HCT116 (cell line): ENCODE measurements around the gene PANX3. TPM values are rescaled to one million over a fixed set of nuclear protein-coding genes. Genes with fewer than 3 reads are reported as not detected.

Source experiments
- ATAC-seq: fragments of 200-7000 bp; cut with Tn5 transposase; 2 replicates; pipeline ENCODE4 v1.9.1; 2020; ENCODE audit warnings: mild to moderate bottlenecking, moderate library complexity
- BruUV-seq: library from RNA; stranded (reverse); fragments of 400-500 nt; replicated peaks from 2 replicates; lab custom pipeline; 2021; lab: Mats Ljungman, UMichigan
- CTCF ChIA-PET: fragments of 300-600 bp; sonication (Branson Sonifier 250); formaldehyde crosslinking; loops from one replicate; lab custom pipeline; 2021; ENCODE audit warnings: antibody characterized with exemption; lab: Charles Lee
- POLR2A ChIA-PET: fragments of 300-600, 350-600 bp; sonication (Branson Sonifier 250); formaldehyde crosslinking; loops from one replicate; lab custom pipeline; 2021; ENCODE audit warnings: antibody characterized with exemption; lab: Charles Lee
- RAD21 ChIA-PET, 2 experiments: fragments of 300-600 bp; sonication (Branson Sonifier 250); formaldehyde crosslinking; loops; one replicate each; lab custom pipeline; 2023; ENCODE audit warnings: low total read pairs in 2 of 2; ENCODE audit not compliant: uncharacterized antibody in 2 of 2, unreplicated experiment in 2 of 2, low non-redundant PET in 1 of 2; lab: Charles Lee
- DNase-seq: peaks from one replicate; pipeline ENCODE4 v3.0.0-alpha.2; 2010; ENCODE audit warnings: low read depth, low spot score
- H2AFZ ChIP-seq: fragments of 200-600 bp; shearing (Covaris generic), sonication (generic); 2 replicates; pipeline ENCODE4 v1.6.1; 2017; ENCODE audit warnings: low read depth, mixed run types, mixed read lengths, antibody characterized with exemption, low read length; ENCODE audit not compliant: poor library complexity, severe bottlenecking
- H3K27ac ChIP-seq: 2 replicates; pipeline ENCODE4 v1.5.1; 2012; ENCODE audit warnings: low read depth, low read length
- H3K27me3 ChIP-seq: fragments of 200-600 bp; sonication (generic); 2 replicates; pipeline ENCODE4 v1.6.1; 2016; ENCODE audit warnings: mixed run types, low read length, mixed read lengths; ENCODE audit not compliant: insufficient read depth
- H3K36me3 ChIP-seq, 2 experiments: fragments of 200-500 bp in 1 of 2; fragments of 200-600 bp in 1 of 2; sonication (Bioruptor generic) in 1 of 2; sonication (generic) in 1 of 2; 2 replicates each; pipeline versions ENCODE4 v1.5.1 to v1.6.1; 2014 to 2016; ENCODE audit warnings: low read length in 2 of 2, inconsistent platforms in 1 of 2, mixed read lengths in 1 of 2, mixed run types in 1 of 2; ENCODE audit not compliant: insufficient read depth in 2 of 2, control insufficient read depth in 1 of 2
- H3K4me1 ChIP-seq, 2 experiments: fragments of 200-600 bp in 1 of 2; sonication (generic) in 1 of 2; 2 replicates each; pipeline versions ENCODE4 v1.5.1 to v1.6.1; 2012 to 2017; ENCODE audit warnings: low read length in 2 of 2, inconsistent platforms in 1 of 2, mild to moderate bottlenecking in 1 of 2, mixed read lengths in 1 of 2, mixed run types in 1 of 2, moderate library complexity in 1 of 2; ENCODE audit not compliant: insufficient read depth in 2 of 2, control insufficient read depth in 1 of 2
- H3K4me2 ChIP-seq: fragments of 200-600 bp; sonication (generic); 2 replicates; pipeline ENCODE4 v1.6.1; 2017; ENCODE audit warnings: mixed run types, low read length, mixed read lengths
- H3K4me3 ChIP-seq, 2 experiments: fragments of 200-600 bp in 1 of 2; sonication (generic) in 1 of 2; replicated peaks in 1 of 2; 2 replicates each; pipeline ENCODE4 v1.5.1; 2011 to 2016; ENCODE audit warnings: low read length in 2 of 2, control low read depth in 1 of 2, low read depth in 1 of 2, mild to moderate bottlenecking in 1 of 2, mixed read lengths in 1 of 2, mixed run types in 1 of 2
- H3K79me2 ChIP-seq: fragments of 200-600 bp; sonication (generic); 2 replicates; pipeline ENCODE4 v1.6.1; 2017; ENCODE audit warnings: mild to moderate bottlenecking, mixed run types, low read length, moderate library complexity, mixed read lengths; ENCODE audit not compliant: insufficient read depth
- H3K9ac ChIP-seq: fragments of 200-600 bp; sonication (generic); 2 replicates; pipeline ENCODE4 v1.6.1; 2016; ENCODE audit warnings: low read length, mixed read lengths
- H3K9me2 ChIP-seq: fragments of 200-600 bp; sonication (generic), shearing (Covaris generic); 2 replicates; pipeline ENCODE4 v1.6.1; 2017; ENCODE audit warnings: mixed run types, mild to moderate bottlenecking, moderate library complexity; ENCODE audit not compliant: insufficient read depth
- H3K9me3 ChIP-seq, 2 experiments: fragments of 200-500 bp in 1 of 2; fragments of 200-600 bp in 1 of 2; sonication (Bioruptor generic) in 1 of 2; sonication (generic) in 1 of 2; 2 replicates each; pipeline ENCODE4 v1.6.1; 2014 to 2017; ENCODE audit warnings: low read length in 2 of 2, mixed read lengths in 2 of 2, inconsistent platforms in 1 of 2, low read depth in 1 of 2, mild to moderate bottlenecking in 1 of 2, mixed run types in 1 of 2, moderate library complexity in 1 of 2; ENCODE audit not compliant: control insufficient read depth in 1 of 2, insufficient read depth in 1 of 2
- H4K20me1 ChIP-seq: fragments of 200-600 bp; sonication (generic), shearing (Covaris generic); 2 replicates; pipeline ENCODE4 v1.6.1; 2017; ENCODE audit warnings: mixed run types, mild to moderate bottlenecking, moderate library complexity; ENCODE audit not compliant: insufficient read depth
- CBX3 ChIP-seq: IDR thresholded peaks from 2 replicates; pipeline ENCODE4 v1.6.1; 2012; ENCODE audit warnings: low read depth
- CEBPB ChIP-seq: IDR thresholded peaks from 2 replicates; pipeline ENCODE4 v1.6.1; 2012; ENCODE audit warnings: low read depth
- EGR1 ChIP-seq: IDR thresholded peaks from 2 replicates; pipeline ENCODE4 v1.6.1; 2012; ENCODE audit warnings: low read depth
- EZH2 ChIP-seq: fragments of 200-600 bp; sonication (generic); IDR thresholded peaks from 2 replicates; pipeline ENCODE4 v1.6.1; 2017; ENCODE audit warnings: antibody characterized with exemption, mixed run types
- EZH2phosphoT487 ChIP-seq: fragments of 200-600 bp; IDR thresholded peaks from 2 replicates; pipeline ENCODE4 v1.6.1; 2018; ENCODE audit warnings: antibody characterized with exemption, borderline replicate concordance
- JUND ChIP-seq: IDR thresholded peaks from 2 replicates; pipeline ENCODE4 v1.6.1; 2012
- POLR2AphosphoS5 ChIP-seq: IDR thresholded peaks from 2 replicates; pipeline ENCODE4 v1.6.1; 2011; ENCODE audit warnings: mild to moderate bottlenecking, low read depth, low read length, moderate library complexity
- RAD21 ChIP-seq: IDR thresholded peaks from 2 replicates; pipeline ENCODE4 v1.6.1; 2012; ENCODE audit warnings: low read depth, mild to moderate bottlenecking
- TCF7L2 ChIP-seq: IDR thresholded peaks from 2 replicates; pipeline ENCODE4 v1.7.0; 2011; ENCODE audit warnings: borderline replicate concordance, inconsistent platforms; ENCODE audit not compliant: insufficient read depth, insufficient read length; ENCODE audit errors: extremely low read depth
- YY1 ChIP-seq: IDR thresholded peaks from 2 replicates; pipeline ENCODE4 v1.6.1; 2011; ENCODE audit warnings: low read length, low read depth, moderate library complexity, mild to moderate bottlenecking; ENCODE audit not compliant: insufficient replicate concordance; ENCODE audit errors: extremely low read depth
- ZFX ChIP-seq: fragments of 450-650 bp; IDR thresholded peaks from 2 replicates; pipeline ENCODE4 v1.6.1; 2017
- ZNF274 ChIP-seq: fragments of 200-500 bp; sonication (Bioruptor generic); IDR thresholded peaks from 2 replicates; pipeline ENCODE4 v1.6.1; 2014; ENCODE audit warnings: mild to moderate bottlenecking, low read depth, low read length, inconsistent platforms
- intact Hi-C: fragments of 100-400 bp; cut with micrococcal nuclease; formaldehyde crosslinking; loops from 2 replicates; pipeline ENCODE4 v1.10.0; 2022
- total RNA-seq: library from RNA; stranded (reverse); gene quantifications from one replicate; pipeline ENCODE4 v1.2.1, GENCODE V29; 2021; ENCODE audit not compliant: unreplicated experiment
- TF ChIP-seq, protein P1 (sequence below), 3 experiments: fragments of 200-600 bp in 1 of 3; sonication (generic) in 1 of 3; IDR thresholded peaks in 2 of 3; conservative IDR thresholded peaks in 1 of 3; 2 replicates each; pipeline ENCODE4 v1.5.1; 2012 to 2017; ENCODE audit warnings: low read depth in 2 of 3, low read length in 2 of 3, antibody characterized with exemption in 1 of 3, borderline replicate concordance in 1 of 3, control low read depth in 1 of 3, mild to moderate bottlenecking in 1 of 3, mixed read lengths in 1 of 3, mixed run types in 1 of 3, moderate library complexity in 1 of 3; ENCODE audit not compliant: insufficient read depth in 1 of 3
- TF ChIP-seq, protein P2 (sequence below): IDR thresholded peaks from 2 replicates; pipeline ENCODE4 v1.6.1; 2012
- TF ChIP-seq, protein P3 (sequence below): IDR thresholded peaks from 2 replicates; pipeline ENCODE4 v1.6.1; 2011; ENCODE audit warnings: mild to moderate bottlenecking, low read length, moderate library complexity; ENCODE audit not compliant: insufficient replicate concordance; ENCODE audit errors: extremely low read depth

PANX3 gene
- total RNA-seq, 1 experiment from 2014 or later, result not detected

DNA sequence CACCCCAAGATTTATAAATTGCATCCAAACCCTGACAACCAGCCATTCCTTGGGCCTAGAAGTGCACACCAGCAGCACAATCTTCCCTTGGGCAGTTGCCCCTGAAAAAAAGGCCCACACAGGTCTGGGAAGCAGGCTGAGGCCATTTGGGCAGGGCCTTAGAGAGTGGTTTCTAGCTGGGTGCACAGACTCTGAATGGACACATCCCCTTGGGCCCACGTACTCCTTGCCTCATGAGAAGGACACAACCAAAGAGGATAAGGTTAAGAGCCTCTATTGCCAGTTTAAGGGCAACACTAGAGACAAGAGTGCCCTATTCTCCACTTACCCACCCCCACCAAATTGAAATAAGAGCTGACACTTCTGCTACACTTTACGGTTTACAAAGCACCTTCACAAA is 933 bp upstream of the PANX3 start (continued):
- TF ChIP-seq, protein P1, sequence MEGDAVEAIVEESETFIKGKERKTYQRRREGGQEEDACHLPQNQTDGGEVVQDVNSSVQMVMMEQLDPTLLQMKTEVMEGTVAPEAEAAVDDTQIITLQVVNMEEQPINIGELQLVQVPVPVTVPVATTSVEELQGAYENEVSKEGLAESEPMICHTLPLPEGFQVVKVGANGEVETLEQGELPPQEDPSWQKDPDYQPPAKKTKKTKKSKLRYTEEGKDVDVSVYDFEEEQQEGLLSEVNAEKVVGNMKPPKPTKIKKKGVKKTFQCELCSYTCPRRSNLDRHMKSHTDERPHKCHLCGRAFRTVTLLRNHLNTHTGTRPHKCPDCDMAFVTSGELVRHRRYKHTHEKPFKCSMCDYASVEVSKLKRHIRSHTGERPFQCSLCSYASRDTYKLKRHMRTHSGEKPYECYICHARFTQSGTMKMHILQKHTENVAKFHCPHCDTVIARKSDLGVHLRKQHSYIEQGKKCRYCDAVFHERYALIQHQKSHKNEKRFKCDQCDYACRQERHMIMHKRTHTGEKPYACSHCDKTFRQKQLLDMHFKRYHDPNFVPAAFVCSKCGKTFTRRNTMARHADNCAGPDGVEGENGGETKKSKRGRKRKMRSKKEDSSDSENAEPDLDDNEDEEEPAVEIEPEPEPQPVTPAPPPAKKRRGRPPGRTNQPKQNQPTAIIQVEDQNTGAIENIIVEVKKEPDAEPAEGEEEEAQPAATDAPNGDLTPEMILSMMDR (IDR thresholded peaks at IDR 0.05 in 2 of 3, conservative IDR thresholded peaks at IDR 0.05 in 1 of 3; ENCODE audit: borderline replicate concordance in 1 of 3, insufficient read depth in 1 of 3, low read depth in 2 of 3, low read length in 2 of 3), result no peak
- TF ChIP-seq CBX3, result no peak

DNA sequence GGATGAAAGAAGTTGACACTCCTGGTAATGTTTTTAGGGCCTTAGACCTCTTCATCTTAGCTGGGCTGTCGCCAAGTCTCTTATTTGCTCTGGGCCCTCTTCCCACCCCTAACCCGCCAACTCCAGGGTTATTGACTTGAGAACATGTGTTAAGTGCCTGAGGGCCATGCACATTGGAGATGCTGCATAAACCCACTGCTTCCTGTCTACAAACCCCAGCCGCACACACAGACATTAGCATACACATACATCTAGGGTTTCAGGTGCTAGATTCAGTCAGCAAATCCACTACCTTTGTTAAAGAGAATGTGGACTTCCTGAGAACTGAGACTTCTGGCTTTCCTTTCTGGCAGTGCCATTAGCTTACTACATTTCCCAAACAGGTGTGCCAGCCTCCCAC is 817 bp downstream of the PANX3 start:
- Histone ChIP-seq H3K9ac (no peak overlapping the region), H3K4me2 (no peak overlapping the region), H3K36me3 (no peaks in the 10 kb centered on the region), H3K27me3 (no peaks in the 10 kb centered on the region), H3K4me1 (no peaks in the 10 kb centered on the region), H3K79me2 (no peaks in the 10 kb centered on the region), H3K9me3 (no peaks in the 10 kb centered on the region), H3K27ac (no peak overlapping the region), H4K20me1 (no peaks in the 10 kb centered on the region), H3K4me3 (no peak overlapping the region), H2AFZ (no peak overlapping the region), H3K9me2 (no peaks in the 10 kb centered on the region)
- no peak for TF ChIP-seq YY1
- TF ChIP-seq ZNF274, result no peak
- no peak for TF ChIP-seq EZH2phosphoT487
- no peak for TF ChIP-seq CEBPB
- TF ChIP-seq JUND, result no peak
- TF ChIP-seq, protein P2, sequence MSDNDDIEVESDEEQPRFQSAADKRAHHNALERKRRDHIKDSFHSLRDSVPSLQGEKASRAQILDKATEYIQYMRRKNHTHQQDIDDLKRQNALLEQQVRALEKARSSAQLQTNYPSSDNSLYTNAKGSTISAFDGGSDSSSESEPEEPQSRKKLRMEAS, result no peak
- no peak for TF ChIP-seq EZH2
- TF ChIP-seq RAD21, result no peak
- no peak for TF ChIP-seq EGR1
- TF ChIP-seq POLR2AphosphoS5, result no peak
- TF ChIP-seq CBX3, result no peak
- TF ChIP-seq, protein P3, sequence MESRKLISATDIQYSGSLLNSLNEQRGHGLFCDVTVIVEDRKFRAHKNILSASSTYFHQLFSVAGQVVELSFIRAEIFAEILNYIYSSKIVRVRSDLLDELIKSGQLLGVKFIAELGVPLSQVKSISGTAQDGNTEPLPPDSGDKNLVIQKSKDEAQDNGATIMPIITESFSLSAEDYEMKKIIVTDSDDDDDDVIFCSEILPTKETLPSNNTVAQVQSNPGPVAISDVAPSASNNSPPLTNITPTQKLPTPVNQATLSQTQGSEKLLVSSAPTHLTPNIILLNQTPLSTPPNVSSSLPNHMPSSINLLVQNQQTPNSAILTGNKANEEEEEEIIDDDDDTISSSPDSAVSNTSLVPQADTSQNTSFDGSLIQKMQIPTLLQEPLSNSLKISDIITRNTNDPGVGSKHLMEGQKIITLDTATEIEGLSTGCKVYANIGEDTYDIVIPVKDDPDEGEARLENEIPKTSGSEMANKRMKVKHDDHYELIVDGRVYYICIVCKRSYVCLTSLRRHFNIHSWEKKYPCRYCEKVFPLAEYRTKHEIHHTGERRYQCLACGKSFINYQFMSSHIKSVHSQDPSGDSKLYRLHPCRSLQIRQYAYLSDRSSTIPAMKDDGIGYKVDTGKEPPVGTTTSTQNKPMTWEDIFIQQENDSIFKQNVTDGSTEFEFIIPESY, result no peak
- TF ChIP-seq ZFX, result no peak
- TF ChIP-seq TCF7L2, result no peak
- ATAC-seq (no peak), DNase-seq (no peak)
- POLR2A ChIA-PET, result no interaction called here
- intact Hi-C loops, result no loop called here
- CTCF ChIA-PET, result no interaction called here
- RAD21 ChIA-PET, result no interaction called here
- no TSS peak for BruUV-seq
